ENCODE measurements around the gene LAMA3.

LAMA3 gene

DNA sequence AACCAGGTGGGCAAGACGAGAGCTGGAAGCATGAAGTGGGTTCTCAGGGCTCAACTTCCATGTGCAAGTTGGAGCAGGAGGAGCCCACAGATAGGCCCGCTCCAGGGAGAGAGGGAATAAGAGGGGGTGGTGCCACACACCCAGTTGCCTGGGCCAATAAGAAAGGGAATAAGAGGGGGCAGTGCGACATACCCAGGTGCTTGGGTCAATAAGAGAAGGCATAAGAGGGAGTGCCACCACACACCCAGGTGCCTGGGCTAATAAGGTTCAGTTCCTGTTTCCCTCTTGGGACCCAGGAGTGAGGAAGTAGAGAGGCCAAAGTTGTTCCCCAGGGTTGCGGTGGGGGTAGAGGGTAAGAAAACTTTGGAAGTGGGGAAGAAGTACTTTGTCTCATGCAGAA is 127.5 kb downstream of the LAMA3 start:
- ChIA-PET CTCF (interaction anchor here (0.5 kb wide), 1 partner anchor 188 kb away, joined by 4 read pairs; no protein-coding TSS in a partner anchor), POLR2A (no interaction called here)
- TF ChIP-seq PATZ1 (tag by site-specific recombination; IDR thresholded peaks at IDR 0.05) (no peak), ZSCAN23 (tag by site-specific recombination; IDR thresholded peaks at IDR 0.05) (no peak), HOXC10 (CRISPR knock-in tag; IDR thresholded peaks at IDR 0.05) (no peak)
- Histone ChIP-seq H3K36me3 (ENCODE audit: control insufficient read depth in 2 of 2, insufficient read depth in 1 of 2, low read length in 2 of 2) (peaks cover 12 to 38% of the 10 kb centered on the region in 2 experiments), H3K4me3 (ENCODE audit: low read depth, low read length) (no peak overlapping the region), H3K27ac (ENCODE audit: extremely low read depth, low read depth, low read length) (no peak overlapping the region), H3K9me3 (ENCODE audit: control insufficient read depth, insufficient read depth, low read depth, low read length) (no peaks in the 10 kb centered on the region), H3K4me1 (ENCODE audit: control insufficient read depth, insufficient read depth, low read length) (no peaks in the 10 kb centered on the region)

GRCh38 chr18:23819001-23819400 is 129.7 kb downstream of the LAMA3 start:
- no peak overlapping the region for H3K27ac ChIP-seq (ENCODE audit: extremely low read depth, low read depth, low read length)
- no peak overlapping the region for H3K4me3 ChIP-seq (ENCODE audit: low read depth, low read length)
- peaks cover 6 to 56% of the 10 kb centered on the region in 2 experiments for H3K36me3 ChIP-seq (ENCODE audit: control insufficient read depth in 2 of 2, insufficient read depth in 1 of 2, low read length in 2 of 2)
- no peaks in the 10 kb centered on the region for H3K4me1 ChIP-seq (ENCODE audit: control insufficient read depth, insufficient read depth, low read length)
- no peaks in the 10 kb centered on the region for H3K9me3 ChIP-seq (ENCODE audit: control insufficient read depth, insufficient read depth, low read depth, low read length)
- ChIA-PET POLR2A (no interaction called here), CTCF (interaction anchor here (1.7 kb wide), 1 partner anchor 116 kb away, joined by 7 read pairs; no protein-coding TSS in a partner anchor)
- TF ChIP-seq, protein P1, sequence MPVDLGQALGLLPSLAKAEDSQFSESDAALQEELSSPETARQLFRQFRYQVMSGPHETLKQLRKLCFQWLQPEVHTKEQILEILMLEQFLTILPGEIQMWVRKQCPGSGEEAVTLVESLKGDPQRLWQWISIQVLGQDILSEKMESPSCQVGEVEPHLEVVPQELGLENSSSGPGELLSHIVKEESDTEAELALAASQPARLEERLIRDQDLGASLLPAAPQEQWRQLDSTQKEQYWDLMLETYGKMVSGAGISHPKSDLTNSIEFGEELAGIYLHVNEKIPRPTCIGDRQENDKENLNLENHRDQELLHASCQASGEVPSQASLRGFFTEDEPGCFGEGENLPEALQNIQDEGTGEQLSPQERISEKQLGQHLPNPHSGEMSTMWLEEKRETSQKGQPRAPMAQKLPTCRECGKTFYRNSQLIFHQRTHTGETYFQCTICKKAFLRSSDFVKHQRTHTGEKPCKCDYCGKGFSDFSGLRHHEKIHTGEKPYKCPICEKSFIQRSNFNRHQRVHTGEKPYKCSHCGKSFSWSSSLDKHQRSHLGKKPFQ (tag by site-specific recombination; IDR thresholded peaks at IDR 0.05) = no peak
- TF ChIP-seq TCF7L2 (IDR thresholded peaks at IDR 0.05; ENCODE audit: borderline replicate concordance, low read depth, low read length) (no peak), ZNF354C (tag by site-specific recombination; IDR thresholded peaks at IDR 0.05; ENCODE audit: borderline replicate concordance, low read depth) (no peak), ZNF350 (tag by site-specific recombination; IDR thresholded peaks at IDR 0.05) (no peak), ZNF792 (tag by site-specific recombination; IDR thresholded peaks at IDR 0.05) (no peak), ZNF391 (tag by site-specific recombination; IDR thresholded peaks at IDR 0.05; ENCODE audit: borderline replicate concordance, low read depth) (no peak), ZNF704 (tag by site-specific recombination; IDR thresholded peaks at IDR 0.05) (no peak), ZNF133 (tag by site-specific recombination; IDR thresholded peaks at IDR 0.05) (no peak), ZNF629 (tag by site-specific recombination; IDR thresholded peaks at IDR 0.05) (no peak), GLI4 (tag by site-specific recombination; IDR thresholded peaks at IDR 0.05) (no peak), ZNF426 (tag by site-specific recombination; IDR thresholded peaks at IDR 0.05) (no peak), KLF16 (tag by site-specific recombination; IDR thresholded peaks at IDR 0.05) (no peak)

GRCh38 chr18:23822590-23823385 is 133.5 kb downstream of the LAMA3 start:
- Histone ChIP-seq H3K9me3 (ENCODE audit: control insufficient read depth, insufficient read depth, low read depth, low read length) (no peaks in the 10 kb centered on the region), H3K36me3 (ENCODE audit: control insufficient read depth in 2 of 2, insufficient read depth in 1 of 2, low read length in 2 of 2) (peaks cover 5 to 69% of the 10 kb centered on the region in 2 experiments), H3K4me3 (ENCODE audit: low read depth, low read length) (no peak overlapping the region), H3K27ac (ENCODE audit: extremely low read depth, low read depth, low read length) (no peak overlapping the region), H3K4me1 (ENCODE audit: control insufficient read depth, insufficient read depth, low read length) (no peaks in the 10 kb centered on the region)
- ChIA-PET POLR2A (no interaction called here), CTCF (no interaction called here)
- no peak for TF ChIP-seq ZNF660 (tag by site-specific recombination; IDR thresholded peaks at IDR 0.05)
- no peak for TF ChIP-seq ZNF837 (tag by site-specific recombination; IDR thresholded peaks at IDR 0.05)
- TF ChIP-seq, protein P2, sequence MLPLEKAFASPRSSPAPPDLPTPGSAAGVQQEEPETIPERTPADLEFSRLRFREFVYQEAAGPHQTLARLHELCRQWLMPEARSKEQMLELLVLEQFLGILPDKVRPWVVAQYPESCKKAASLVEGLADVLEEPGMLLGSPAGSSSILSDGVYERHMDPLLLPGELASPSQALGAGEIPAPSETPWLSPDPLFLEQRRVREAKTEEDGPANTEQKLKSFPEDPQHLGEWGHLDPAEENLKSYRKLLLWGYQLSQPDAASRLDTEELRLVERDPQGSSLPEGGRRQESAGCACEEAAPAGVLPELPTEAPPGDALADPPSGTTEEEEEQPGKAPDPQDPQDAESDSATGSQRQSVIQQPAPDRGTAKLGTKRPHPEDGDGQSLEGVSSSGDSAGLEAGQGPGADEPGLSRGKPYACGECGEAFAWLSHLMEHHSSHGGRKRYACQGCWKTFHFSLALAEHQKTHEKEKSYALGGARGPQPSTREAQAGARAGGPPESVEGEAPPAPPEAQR (tag by site-specific recombination; IDR thresholded peaks at IDR 0.05) = no peak
- no peak for TF ChIP-seq OVOL3 (tag by site-specific recombination; IDR thresholded peaks at IDR 0.05)
- TF ChIP-seq SALL2 (tag by site-specific recombination; IDR thresholded peaks at IDR 0.05; ENCODE audit: borderline replicate concordance) = no peak
- TF ChIP-seq ZNF184 (tag by site-specific recombination; IDR thresholded peaks at IDR 0.05) = no peak
- TF ChIP-seq, protein P3, sequence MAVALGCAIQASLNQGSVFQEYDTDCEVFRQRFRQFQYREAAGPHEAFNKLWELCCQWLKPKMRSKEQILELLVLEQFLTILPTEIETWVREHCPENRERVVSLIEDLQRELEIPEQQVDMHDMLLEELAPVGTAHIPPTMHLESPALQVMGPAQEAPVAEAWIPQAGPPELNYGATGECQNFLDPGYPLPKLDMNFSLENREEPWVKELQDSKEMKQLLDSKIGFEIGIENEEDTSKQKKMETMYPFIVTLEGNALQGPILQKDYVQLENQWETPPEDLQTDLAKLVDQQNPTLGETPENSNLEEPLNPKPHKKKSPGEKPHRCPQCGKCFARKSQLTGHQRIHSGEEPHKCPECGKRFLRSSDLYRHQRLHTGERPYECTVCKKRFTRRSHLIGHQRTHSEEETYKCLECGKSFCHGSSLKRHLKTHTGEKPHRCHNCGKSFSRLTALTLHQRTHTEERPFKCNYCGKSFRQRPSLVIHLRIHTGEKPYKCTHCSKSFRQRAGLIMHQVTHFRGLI (tag by site-specific recombination; IDR thresholded peaks at IDR 0.05) = no peak
